Measurements from ENCODE around the gene HOXC9.

Gene HOXC9

GRCh38 chr12:53974084-53975063 lies 25.6 kb upstream of the HOXC9 start, which contains the start of gene HOTAIR (continued):
- TF ChIP-seq, protein P1, sequence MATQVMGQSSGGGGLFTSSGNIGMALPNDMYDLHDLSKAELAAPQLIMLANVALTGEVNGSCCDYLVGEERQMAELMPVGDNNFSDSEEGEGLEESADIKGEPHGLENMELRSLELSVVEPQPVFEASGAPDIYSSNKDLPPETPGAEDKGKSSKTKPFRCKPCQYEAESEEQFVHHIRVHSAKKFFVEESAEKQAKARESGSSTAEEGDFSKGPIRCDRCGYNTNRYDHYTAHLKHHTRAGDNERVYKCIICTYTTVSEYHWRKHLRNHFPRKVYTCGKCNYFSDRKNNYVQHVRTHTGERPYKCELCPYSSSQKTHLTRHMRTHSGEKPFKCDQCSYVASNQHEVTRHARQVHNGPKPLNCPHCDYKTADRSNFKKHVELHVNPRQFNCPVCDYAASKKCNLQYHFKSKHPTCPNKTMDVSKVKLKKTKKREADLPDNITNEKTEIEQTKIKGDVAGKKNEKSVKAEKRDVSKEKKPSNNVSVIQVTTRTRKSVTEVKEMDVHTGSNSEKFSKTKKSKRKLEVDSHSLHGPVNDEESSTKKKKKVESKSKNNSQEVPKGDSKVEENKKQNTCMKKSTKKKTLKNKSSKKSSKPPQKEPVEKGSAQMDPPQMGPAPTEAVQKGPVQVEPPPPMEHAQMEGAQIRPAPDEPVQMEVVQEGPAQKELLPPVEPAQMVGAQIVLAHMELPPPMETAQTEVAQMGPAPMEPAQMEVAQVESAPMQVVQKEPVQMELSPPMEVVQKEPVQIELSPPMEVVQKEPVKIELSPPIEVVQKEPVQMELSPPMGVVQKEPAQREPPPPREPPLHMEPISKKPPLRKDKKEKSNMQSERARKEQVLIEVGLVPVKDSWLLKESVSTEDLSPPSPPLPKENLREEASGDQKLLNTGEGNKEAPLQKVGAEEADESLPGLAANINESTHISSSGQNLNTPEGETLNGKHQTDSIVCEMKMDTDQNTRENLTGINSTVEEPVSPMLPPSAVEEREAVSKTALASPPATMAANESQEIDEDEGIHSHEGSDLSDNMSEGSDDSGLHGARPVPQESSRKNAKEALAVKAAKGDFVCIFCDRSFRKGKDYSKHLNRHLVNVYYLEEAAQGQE (tag by site-specific recombination; IDR thresholded peaks at IDR 0.05): 0 out of 2 replicates have a peak, but pooled peaks have one; percentile 11
- TF ChIP-seq, protein P2, sequence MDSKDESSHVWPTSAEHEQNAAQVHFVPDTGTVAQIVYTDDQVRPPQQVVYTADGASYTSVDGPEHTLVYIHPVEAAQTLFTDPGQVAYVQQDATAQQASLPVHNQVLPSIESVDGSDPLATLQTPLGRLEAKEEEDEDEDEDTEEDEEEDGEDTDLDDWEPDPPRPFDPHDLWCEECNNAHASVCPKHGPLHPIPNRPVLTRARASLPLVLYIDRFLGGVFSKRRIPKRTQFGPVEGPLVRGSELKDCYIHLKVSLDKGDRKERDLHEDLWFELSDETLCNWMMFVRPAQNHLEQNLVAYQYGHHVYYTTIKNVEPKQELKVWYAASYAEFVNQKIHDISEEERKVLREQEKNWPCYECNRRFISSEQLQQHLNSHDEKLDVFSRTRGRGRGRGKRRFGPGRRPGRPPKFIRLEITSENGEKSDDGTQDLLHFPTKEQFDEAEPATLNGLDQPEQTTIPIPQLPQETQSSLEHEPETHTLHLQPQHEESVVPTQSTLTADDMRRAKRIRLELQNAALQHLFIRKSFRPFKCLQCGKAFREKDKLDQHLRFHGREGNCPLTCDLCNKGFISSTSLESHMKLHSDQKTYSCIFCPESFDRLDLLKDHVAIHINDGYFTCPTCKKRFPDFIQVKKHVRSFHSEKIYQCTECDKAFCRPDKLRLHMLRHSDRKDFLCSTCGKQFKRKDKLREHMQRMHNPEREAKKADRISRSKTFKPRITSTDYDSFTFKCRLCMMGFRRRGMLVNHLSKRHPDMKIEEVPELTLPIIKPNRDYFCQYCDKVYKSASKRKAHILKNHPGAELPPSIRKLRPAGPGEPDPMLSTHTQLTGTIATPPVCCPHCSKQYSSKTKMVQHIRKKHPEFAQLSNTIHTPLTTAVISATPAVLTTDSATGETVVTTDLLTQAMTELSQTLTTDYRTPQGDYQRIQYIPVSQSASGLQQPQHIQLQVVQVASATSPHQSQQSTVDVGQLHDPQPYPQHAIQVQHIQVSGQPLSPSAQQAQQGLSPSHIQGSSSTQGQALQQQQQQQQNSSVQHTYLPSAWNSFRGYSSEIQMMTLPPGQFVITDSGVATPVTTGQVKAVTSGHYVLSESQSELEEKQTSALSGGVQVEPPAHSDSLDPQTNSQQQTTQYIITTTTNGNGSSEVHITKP (tag by site-specific recombination; IDR thresholded peaks at IDR 0.05): peak; percentile 14; the same call in 1 of the 2 replicates
- peak; percentile 26; the same call in 1 of the 2 replicates for TF ChIP-seq ZNF324 (tag by site-specific recombination; IDR thresholded peaks at IDR 0.05)
- TF ChIP-seq ZBTB44 (tag by site-specific recombination; IDR thresholded peaks at IDR 0.05): 0 out of 2 replicates have a peak, but pooled peaks have one; percentile 8
- TF ChIP-seq ZNF501 (tag by site-specific recombination; IDR thresholded peaks at IDR 0.05): peak; percentile 69; the same call in 1 of the 2 replicates
- TF ChIP-seq ZBTB1 (tag by site-specific recombination; IDR thresholded peaks at IDR 0.05): no peak
- peak; percentile 96 for TF ChIP-seq ZBTB8A (tag by site-specific recombination; IDR thresholded peaks at IDR 0.05)
- TF ChIP-seq ZNF132 (tag by site-specific recombination; IDR thresholded peaks at IDR 0.05; ENCODE audit: borderline replicate concordance): no peak
- TF ChIP-seq MZF1 (tag by site-specific recombination; IDR thresholded peaks at IDR 0.05; ENCODE audit: borderline replicate concordance): 0 out of 2 replicates have a peak, but pooled peaks have one; percentile 22
- peak; percentile 93 for TF ChIP-seq GLIS2 (tag by site-specific recombination; IDR thresholded peaks at IDR 0.05)
- 0 out of 2 replicates have a peak, but pooled peaks have one; percentile 24 for TF ChIP-seq ZNF2 (tag by site-specific recombination; IDR thresholded peaks at IDR 0.05)
- no peak for TF ChIP-seq ZNF350 (tag by site-specific recombination; IDR thresholded peaks at IDR 0.05)
- TF ChIP-seq ZNF610 (tag by site-specific recombination; IDR thresholded peaks at IDR 0.05; ENCODE audit: borderline replicate concordance): no peak
- TF ChIP-seq FEZF1 (tag by site-specific recombination; IDR thresholded peaks at IDR 0.05): peak; percentile 73
- TF ChIP-seq, protein P3, sequence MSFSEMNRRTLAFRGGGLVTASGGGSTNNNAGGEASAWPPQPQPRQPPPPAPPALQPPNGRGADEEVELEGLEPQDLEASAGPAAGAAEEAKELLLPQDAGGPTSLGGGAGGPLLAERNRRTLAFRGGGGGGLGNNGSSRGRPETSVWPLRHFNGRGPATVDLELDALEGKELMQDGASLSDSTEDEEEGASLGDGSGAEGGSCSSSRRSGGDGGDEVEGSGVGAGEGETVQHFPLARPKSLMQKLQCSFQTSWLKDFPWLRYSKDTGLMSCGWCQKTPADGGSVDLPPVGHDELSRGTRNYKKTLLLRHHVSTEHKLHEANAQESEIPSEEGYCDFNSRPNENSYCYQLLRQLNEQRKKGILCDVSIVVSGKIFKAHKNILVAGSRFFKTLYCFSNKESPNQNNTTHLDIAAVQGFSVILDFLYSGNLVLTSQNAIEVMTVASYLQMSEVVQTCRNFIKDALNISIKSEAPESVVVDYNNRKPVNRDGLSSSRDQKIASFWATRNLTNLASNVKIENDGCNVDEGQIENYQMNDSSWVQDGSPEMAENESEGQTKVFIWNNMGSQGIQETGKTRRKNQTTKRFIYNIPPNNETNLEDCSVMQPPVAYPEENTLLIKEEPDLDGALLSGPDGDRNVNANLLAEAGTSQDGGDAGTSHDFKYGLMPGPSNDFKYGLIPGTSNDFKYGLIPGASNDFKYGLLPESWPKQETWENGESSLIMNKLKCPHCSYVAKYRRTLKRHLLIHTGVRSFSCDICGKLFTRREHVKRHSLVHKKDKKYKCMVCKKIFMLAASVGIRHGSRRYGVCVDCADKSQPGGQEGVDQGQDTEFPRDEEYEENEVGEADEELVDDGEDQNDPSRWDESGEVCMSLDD (tag by site-specific recombination; IDR thresholded peaks at IDR 0.05): peak; percentile 21; the same call in 1 of the 2 replicates
- TF ChIP-seq, protein P4, sequence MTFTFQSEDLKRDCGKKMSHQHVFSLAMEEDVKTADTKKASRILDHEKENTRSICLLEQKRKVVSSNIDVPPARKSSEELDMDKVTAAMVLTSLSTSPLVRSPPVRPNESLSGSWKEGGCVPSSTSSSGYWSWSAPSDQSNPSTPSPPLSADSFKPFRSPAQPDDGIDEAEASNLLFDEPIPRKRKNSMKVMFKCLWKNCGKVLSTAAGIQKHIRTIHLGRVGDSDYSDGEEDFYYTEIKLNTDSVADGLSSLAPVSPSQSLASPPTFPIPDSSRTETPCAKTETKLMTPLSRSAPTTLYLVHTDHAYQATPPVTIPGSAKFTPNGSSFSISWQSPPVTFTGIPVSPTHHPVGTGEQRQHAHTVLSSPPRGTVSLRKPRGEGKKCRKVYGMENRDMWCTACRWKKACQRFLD (tag by site-specific recombination; IDR thresholded peaks at IDR 0.05): no peak
- TF ChIP-seq ZBTB48 (tag by site-specific recombination; IDR thresholded peaks at IDR 0.05): no peak
- peak; percentile 19; the same call in 1 of the 2 replicates for TF ChIP-seq KLF10 (tag by site-specific recombination; IDR thresholded peaks at IDR 0.05)
- TF ChIP-seq ZNF112 (tag by site-specific recombination; IDR thresholded peaks at IDR 0.05): no peak
- 0 out of 2 replicates have a peak, but pooled peaks have one; percentile 31 for TF ChIP-seq ZFP69B (tag by site-specific recombination; IDR thresholded peaks at IDR 0.05)
- peak; percentile 72 for TF ChIP-seq ZXDB (tag by site-specific recombination; IDR thresholded peaks at IDR 0.05)
- no peak for TF ChIP-seq ZNF19 (tag by site-specific recombination; IDR thresholded peaks at IDR 0.05; ENCODE audit: low read depth)

Measured in HEK293 (cell line).